ENCODE results near the gene RBM20. TPM values are rescaled to one million over a fixed set of nuclear protein-coding genes. Genes with fewer than 3 reads are reported as not detected.

Gene RBM20
- total and polyA plus RNA-seq, 2 of the 4 experiments (the other 2 are of a cell fraction), result under 0.01 to 0.15 TPM

GRCh38 chr10:110771991-110772390 lies 127.9 kb downstream of the RBM20 start:
- H3K18ac ChIP-seq (ENCODE audit: low read depth, low read length), result no peak overlapping the region
- H2AK9ac ChIP-seq (replicated peaks; ENCODE audit: low read depth, low read length, poor library complexity), result no peak overlapping the region
- no peak overlapping the region for H2BK15ac ChIP-seq (ENCODE audit: low read depth, low read length)
- H4K20me1 ChIP-seq (ENCODE audit: insufficient read depth, low read length), result no peaks in the 10 kb centered on the region
- POLR2A ChIA-PET (ENCODE audit: unreplicated experiment), result no interaction called here
- DNase-seq (no peak), ATAC-seq (ENCODE audit: low read depth) (no peak)
- no peaks in the 10 kb centered on the region for H3K36me3 ChIP-seq (ENCODE audit: control insufficient read depth, insufficient read depth, low read length)
- H2AK5ac ChIP-seq (ENCODE audit: low read depth, low read length), result no peak overlapping the region
- CTCF ChIA-PET, result no interaction called here
- H3K4me2 ChIP-seq (ENCODE audit: low read depth, low read length), result no peak overlapping the region
- no peak overlapping the region for H3K23ac ChIP-seq (ENCODE audit: low read depth, low read length)
- intact Hi-C loops (cut with micrococcal nuclease) (no loop called here), dilution Hi-C loops (cut with HindIII; ENCODE audit: low sequenced_read_pairs, unreplicated experiment) (no loop called here), in situ Hi-C loops (cut with MboI; ENCODE audit: low sequenced_read_pairs) (no loop called here)
- no peaks in the 10 kb centered on the region for H3K9me3 ChIP-seq (ENCODE audit: control insufficient read depth, insufficient read depth, low read length)
- no peak overlapping the region for H3K14ac ChIP-seq (replicated peaks; ENCODE audit: low read depth, low read length)
- no peak overlapping the region for H3K9ac ChIP-seq (ENCODE audit: low read depth, low read length)
- no peak overlapping the region for H3K27ac ChIP-seq (ENCODE audit: insufficient read depth, low read length)
- WGBS, 2 experiments (ENCODE audit: extremely low coverage in 2 of 2, insufficient read length in 1 of 2), result no CpG with 5 or more reads among the region's 4 CpGs
- H4K8ac ChIP-seq (ENCODE audit: low read depth in 2 of 2, low read length in 2 of 2), result no peak overlapping the region
- no peak overlapping the region for H4K91ac ChIP-seq (ENCODE audit: insufficient read depth, low read depth, low read length)
- no TSS peak for BruUV-seq (replicated peaks)
- H2BK5ac ChIP-seq (ENCODE audit: low read depth, low read length, poor library complexity, severe bottlenecking), result no peak overlapping the region
- no peak overlapping the region for H2BK120ac ChIP-seq (ENCODE audit: low read depth, low read length)
- H3K4ac ChIP-seq (ENCODE audit: low read depth, low read length), result no peak overlapping the region
- no peaks in the 10 kb centered on the region for H3K9me1 ChIP-seq (ENCODE audit: insufficient read depth, low read length)
- TF ChIP-seq MAZ (IDR thresholded peaks at IDR 0.05; ENCODE audit: borderline replicate concordance, low read depth, low read length), result no peak
- TF ChIP-seq CEBPB (IDR thresholded peaks at IDR 0.05; ENCODE audit: low read depth, low read length), result no peak
- TF ChIP-seq CTCF (conservative IDR thresholded peaks at IDR 0.05; ENCODE audit: low read depth, low read length), result no peak
- no peak for TF ChIP-seq FOS (IDR thresholded peaks at IDR 0.05; ENCODE audit: low read depth, low read length)
- no peak for TF ChIP-seq RCOR1 (IDR thresholded peaks at IDR 0.05; ENCODE audit: insufficient replicate concordance, low read length)
- no peak for TF ChIP-seq RFX5 (IDR thresholded peaks at IDR 0.05; ENCODE audit: low read depth, low read length)
- TF ChIP-seq MAFK (IDR thresholded peaks at IDR 0.05; ENCODE audit: low read depth, low read length), result no peak
- TF ChIP-seq CHD1 (IDR thresholded peaks at IDR 0.05; ENCODE audit: low read depth, low read length), result no peak
- no peak for TF ChIP-seq POLR2A (IDR thresholded peaks at IDR 0.05; ENCODE audit: low read depth, low read length)
- TF ChIP-seq SMC3 (IDR thresholded peaks at IDR 0.05; ENCODE audit: low read depth, low read length), result no peak
- no peak for TF ChIP-seq USF2 (IDR thresholded peaks at IDR 0.05; ENCODE audit: low read depth, low read length)
- TF ChIP-seq BHLHE40 (IDR thresholded peaks at IDR 0.05; ENCODE audit: low read depth, low read length), result no peak
- TF ChIP-seq ELK1 (IDR thresholded peaks at IDR 0.05; ENCODE audit: borderline replicate concordance, low read depth, low read length), result no peak
- TF ChIP-seq MXI1 (IDR thresholded peaks at IDR 0.05; ENCODE audit: borderline replicate concordance, low read depth, low read length), result no peak
- no peak for TF ChIP-seq RAD21 (IDR thresholded peaks at IDR 0.05; ENCODE audit: low read length)
- no peak for TF ChIP-seq NFE2L2 (IDR thresholded peaks at IDR 0.05; ENCODE audit: low read depth, low read length)
- H3K4me1 ChIP-seq (ENCODE audit: control insufficient read depth, insufficient read depth, low read length), result no peaks in the 10 kb centered on the region
- no peak overlapping the region for H2AFZ ChIP-seq (replicated peaks; ENCODE audit: low read length, poor library complexity)
- no peak overlapping the region for H3K4me3 ChIP-seq (ENCODE audit: insufficient read depth, low read depth, low read length)
- H3K56ac ChIP-seq (ENCODE audit: extremely low read depth, insufficient read depth, low read length), result no peak overlapping the region
- no peak overlapping the region for H4K5ac ChIP-seq (ENCODE audit: low read depth, low read length)
- H3K79me1 ChIP-seq (ENCODE audit: low read depth in 1 of 2, low read length in 2 of 2), result no peaks in the 10 kb centered on the region
- no peak overlapping the region for H2BK20ac ChIP-seq (ENCODE audit: low read depth, low read length)
- peaks cover 3% of the 10 kb centered on the region for H3K27me3 ChIP-seq (ENCODE audit: control insufficient read depth, insufficient read depth, low read length)
